GM12892 (cell line): ENCODE results near the gene AMH.

ENCODE experiments used
- POLR2A ChIP-seq: IDR thresholded peaks from 2 replicates; pipeline ENCODE4 v1.6.1; 2011; ENCODE audit warnings: low read depth, low read length, control low read depth
- POLR2AphosphoS5 ChIP-seq: IDR thresholded peaks from 2 replicates; pipeline ENCODE4 v1.6.1; 2011; ENCODE audit warnings: low read depth, low read length, control low read depth

DNA sequence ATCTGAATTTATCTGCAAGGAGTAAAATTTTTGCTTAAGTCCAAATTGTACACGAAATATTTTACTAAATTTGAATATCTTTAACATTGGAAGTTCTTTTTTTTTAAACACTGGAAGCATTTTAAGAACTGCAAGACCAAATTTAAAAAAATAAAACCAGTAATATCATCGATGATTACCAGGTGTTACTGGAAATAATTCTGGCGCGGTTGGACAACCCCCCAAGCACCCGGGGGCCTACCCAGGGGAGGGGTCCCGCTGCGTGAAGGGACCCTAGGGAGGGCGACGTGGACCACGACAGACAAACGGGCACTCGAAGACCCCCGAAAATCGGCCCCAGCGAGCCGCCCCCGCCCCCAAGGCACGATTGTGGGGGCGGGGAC lies 19.7 kb downstream of the AMH start:
- TF ChIP-seq POLR2A: no peak
- TF ChIP-seq POLR2AphosphoS5: no peak
